HCT116 (cell line): Measurements from ENCODE around the gene SLC66A1. TPM values are rescaled to one million over a fixed set of nuclear protein-coding genes. Genes with fewer than 3 reads are reported as not detected.

ENCODE experiments used
- ATAC-seq: fragments of 200-7000 bp; cut with Tn5 transposase; 2 replicates; pipeline ENCODE4 v1.9.1; 2020; ENCODE audit warnings: mild to moderate bottlenecking, moderate library complexity
- BruUV-seq: library from RNA; stranded (reverse); fragments of 400-500 nt; replicated peaks from 2 replicates; lab custom pipeline; 2021; lab: Mats Ljungman, UMichigan
- CTCF ChIA-PET: fragments of 300-600 bp; sonication (Branson Sonifier 250); formaldehyde crosslinking; loops from one replicate; lab custom pipeline; 2021; ENCODE audit warnings: antibody characterized with exemption; lab: Charles Lee
- POLR2A ChIA-PET: fragments of 300-600, 350-600 bp; sonication (Branson Sonifier 250); formaldehyde crosslinking; loops from one replicate; lab custom pipeline; 2021; ENCODE audit warnings: antibody characterized with exemption; lab: Charles Lee
- RAD21 ChIA-PET, 2 experiments: fragments of 300-600 bp; sonication (Branson Sonifier 250); formaldehyde crosslinking; loops; one replicate each; lab custom pipeline; 2023; ENCODE audit warnings: low total read pairs in 2 of 2; ENCODE audit not compliant: uncharacterized antibody in 2 of 2, unreplicated experiment in 2 of 2, low non-redundant PET in 1 of 2; lab: Charles Lee
- DNase-seq: peaks from one replicate; pipeline ENCODE4 v3.0.0-alpha.2; 2010; ENCODE audit warnings: low read depth, low spot score
- H2AFZ ChIP-seq: fragments of 200-600 bp; shearing (Covaris generic), sonication (generic); 2 replicates; pipeline ENCODE4 v1.6.1; 2017; ENCODE audit warnings: low read depth, mixed run types, mixed read lengths, antibody characterized with exemption, low read length; ENCODE audit not compliant: poor library complexity, severe bottlenecking
- H3K27ac ChIP-seq: 2 replicates; pipeline ENCODE4 v1.5.1; 2012; ENCODE audit warnings: low read depth, low read length
- H3K27me3 ChIP-seq: fragments of 200-600 bp; sonication (generic); 2 replicates; pipeline ENCODE4 v1.6.1; 2016; ENCODE audit warnings: mixed run types, low read length, mixed read lengths; ENCODE audit not compliant: insufficient read depth
- H3K36me3 ChIP-seq, 2 experiments: fragments of 200-500 bp in 1 of 2; fragments of 200-600 bp in 1 of 2; sonication (Bioruptor generic) in 1 of 2; sonication (generic) in 1 of 2; 2 replicates each; pipeline versions ENCODE4 v1.5.1 to v1.6.1; 2014 to 2016; ENCODE audit warnings: low read length in 2 of 2, inconsistent platforms in 1 of 2, mixed read lengths in 1 of 2, mixed run types in 1 of 2; ENCODE audit not compliant: insufficient read depth in 2 of 2, control insufficient read depth in 1 of 2
- H3K4me1 ChIP-seq, 2 experiments: fragments of 200-600 bp in 1 of 2; sonication (generic) in 1 of 2; 2 replicates each; pipeline versions ENCODE4 v1.5.1 to v1.6.1; 2012 to 2017; ENCODE audit warnings: low read length in 2 of 2, inconsistent platforms in 1 of 2, mild to moderate bottlenecking in 1 of 2, mixed read lengths in 1 of 2, mixed run types in 1 of 2, moderate library complexity in 1 of 2; ENCODE audit not compliant: insufficient read depth in 2 of 2, control insufficient read depth in 1 of 2
- H3K4me2 ChIP-seq: fragments of 200-600 bp; sonication (generic); 2 replicates; pipeline ENCODE4 v1.6.1; 2017; ENCODE audit warnings: mixed run types, low read length, mixed read lengths
- H3K4me3 ChIP-seq, 2 experiments: fragments of 200-600 bp in 1 of 2; sonication (generic) in 1 of 2; replicated peaks in 1 of 2; 2 replicates each; pipeline ENCODE4 v1.5.1; 2011 to 2016; ENCODE audit warnings: low read length in 2 of 2, control low read depth in 1 of 2, low read depth in 1 of 2, mild to moderate bottlenecking in 1 of 2, mixed read lengths in 1 of 2, mixed run types in 1 of 2
- H3K79me2 ChIP-seq: fragments of 200-600 bp; sonication (generic); 2 replicates; pipeline ENCODE4 v1.6.1; 2017; ENCODE audit warnings: mild to moderate bottlenecking, mixed run types, low read length, moderate library complexity, mixed read lengths; ENCODE audit not compliant: insufficient read depth
- H3K9ac ChIP-seq: fragments of 200-600 bp; sonication (generic); 2 replicates; pipeline ENCODE4 v1.6.1; 2016; ENCODE audit warnings: low read length, mixed read lengths
- H3K9me2 ChIP-seq: fragments of 200-600 bp; sonication (generic), shearing (Covaris generic); 2 replicates; pipeline ENCODE4 v1.6.1; 2017; ENCODE audit warnings: mixed run types, mild to moderate bottlenecking, moderate library complexity; ENCODE audit not compliant: insufficient read depth
- H3K9me3 ChIP-seq, 2 experiments: fragments of 200-500 bp in 1 of 2; fragments of 200-600 bp in 1 of 2; sonication (Bioruptor generic) in 1 of 2; sonication (generic) in 1 of 2; 2 replicates each; pipeline ENCODE4 v1.6.1; 2014 to 2017; ENCODE audit warnings: low read length in 2 of 2, mixed read lengths in 2 of 2, inconsistent platforms in 1 of 2, low read depth in 1 of 2, mild to moderate bottlenecking in 1 of 2, mixed run types in 1 of 2, moderate library complexity in 1 of 2; ENCODE audit not compliant: control insufficient read depth in 1 of 2, insufficient read depth in 1 of 2
- H4K20me1 ChIP-seq: fragments of 200-600 bp; sonication (generic), shearing (Covaris generic); 2 replicates; pipeline ENCODE4 v1.6.1; 2017; ENCODE audit warnings: mixed run types, mild to moderate bottlenecking, moderate library complexity; ENCODE audit not compliant: insufficient read depth
- EGR1 ChIP-seq: IDR thresholded peaks from 2 replicates; pipeline ENCODE4 v1.6.1; 2012; ENCODE audit warnings: low read depth
- ELF1 ChIP-seq: IDR thresholded peaks from 2 replicates; pipeline ENCODE4 v1.6.1; 2012; ENCODE audit warnings: low read depth, borderline replicate concordance
- POLR2AphosphoS5 ChIP-seq: IDR thresholded peaks from 2 replicates; pipeline ENCODE4 v1.6.1; 2011; ENCODE audit warnings: mild to moderate bottlenecking, low read depth, low read length, moderate library complexity
- SIN3A ChIP-seq: IDR thresholded peaks from 2 replicates; pipeline ENCODE4 v1.6.1; 2012; ENCODE audit warnings: low read depth
- SP1 ChIP-seq: IDR thresholded peaks from 2 replicates; pipeline ENCODE4 v1.6.1; 2012; ENCODE audit warnings: low read depth
- TCF7L2 ChIP-seq: IDR thresholded peaks from 2 replicates; pipeline ENCODE4 v1.7.0; 2011; ENCODE audit warnings: borderline replicate concordance, inconsistent platforms; ENCODE audit not compliant: insufficient read depth, insufficient read length; ENCODE audit errors: extremely low read depth
- ZBTB33 ChIP-seq: IDR thresholded peaks from 2 replicates; pipeline ENCODE4 v1.6.1; 2011; ENCODE audit warnings: mild to moderate bottlenecking, low read length, moderate library complexity; ENCODE audit not compliant: insufficient replicate concordance; ENCODE audit errors: extremely low read depth
- ZNF274 ChIP-seq: fragments of 200-500 bp; sonication (Bioruptor generic); IDR thresholded peaks from 2 replicates; pipeline ENCODE4 v1.6.1; 2014; ENCODE audit warnings: mild to moderate bottlenecking, low read depth, low read length, inconsistent platforms
- intact Hi-C: fragments of 100-400 bp; cut with micrococcal nuclease; formaldehyde crosslinking; loops from 2 replicates; pipeline ENCODE4 v1.10.0; 2022
- total RNA-seq: library from RNA; stranded (reverse); gene quantifications from one replicate; pipeline ENCODE4 v1.2.1, GENCODE V29; 2021; ENCODE audit not compliant: unreplicated experiment

Gene SLC66A1
- total RNA-seq, 1 experiment from 2014 or later, result 11.1 TPM

- ATAC-seq, result no peak
- intact Hi-C loops, result no loop called here
- Histone ChIP-seq H3K4me3 (no peak overlapping the region), H3K9me2 (no peaks in the 10 kb centered on the region), H3K27me3 (no peaks in the 10 kb centered on the region), H3K36me3 (peaks cover 0 to 17% of the 10 kb centered on the region in 2 experiments; a peak in 2 of 4 replicates), H4K20me1 (no peaks in the 10 kb centered on the region), H3K27ac (no peak overlapping the region), H3K4me1 (no peaks in the 10 kb centered on the region), H3K9me3 (no peaks in the 10 kb centered on the region), H2AFZ (no peak overlapping the region), H3K79me2 (peaks cover 3% of the 10 kb centered on the region; the same call in 1 of the 2 replicates), H3K4me2 (no peak overlapping the region), H3K9ac (no peak overlapping the region)
- ChIA-PET RAD21 (no interaction called here), POLR2A (no interaction called here), CTCF (no interaction called here)
- TF ChIP-seq SIN3A (no peak), TCF7L2 (no peak), POLR2AphosphoS5 (no peak)
- no TSS peak for BruUV-seq
- no peak for DNase-seq
Observed at GRCh38 chr1:19372602-19373001, 60.5 kb downstream of the SLC66A1 start.

- intact Hi-C loops, result no loop called here
- BruUV-seq, result no TSS peak
- no peak overlapping the region for H3K27ac ChIP-seq
- DNase-seq (no peak), ATAC-seq (no peak)
- H4K20me1 ChIP-seq, result no peaks in the 10 kb centered on the region
- no peaks in the 10 kb centered on the region for H3K27me3 ChIP-seq
- H3K4me2 ChIP-seq, result no peak overlapping the region
- H2AFZ ChIP-seq, result no peak overlapping the region
- H3K9ac ChIP-seq, result no peak overlapping the region
- no peak overlapping the region for H3K4me3 ChIP-seq
- no peaks in the 10 kb centered on the region; the same call in 1 of the 2 replicates for H3K79me2 ChIP-seq
- RAD21 ChIA-PET, result no interaction called here
- peaks cover 5 to 21% of the 10 kb centered on the region in 2 experiments; a peak in 3 of 4 replicates for H3K36me3 ChIP-seq
- CTCF ChIA-PET, result interaction anchor here (1.0 kb wide), 1 partner anchor 11 kb away, joined by 3 read pairs; no protein-coding TSS in a partner anchor
- POLR2A ChIA-PET, result no interaction called here
- no peaks in the 10 kb centered on the region for H3K9me3 ChIP-seq
- no peaks in the 10 kb centered on the region for H3K4me1 ChIP-seq
- H3K9me2 ChIP-seq, result no peaks in the 10 kb centered on the region
- TF ChIP-seq EGR1 (no peak), ELF1 (no peak), ZBTB33 (no peak), SP1 (no peak), ZNF274 (no peak)
Observed at GRCh38 chr1:19373211-19374082, 61.3 kb downstream of the SLC66A1 start.
